Measurements from ENCODE around the gene E2F2. TPM values are rescaled to one million over a fixed set of nuclear protein-coding genes. Genes with fewer than 3 reads are reported as not detected.

Gene E2F2
- total and polyA plus RNA-seq, 2 of the 13 experiments (the other 11 are each of a cell fraction or from before 2014, with no cell fraction given), result 0.65 to 6.6 TPM

GRCh38 chr1:23559136-23559984, 28.3 kb upstream of the E2F2 start, which contains the start of gene ID3:
Gene ID3 (minus strand): TSS chr1:23559501. CDS start chr1:23559426, 75 bp downstream.
- intact Hi-C loops (cut with micrococcal nuclease; ENCODE audit: unreplicated experiment), result loop anchor here (5.0 to 10.0 kb wide), 2 partner anchors 33 to 185 kb away; partner anchors contain the start of gene ELOA
- Histone ChIP-seq H3K9ac (ENCODE audit: insufficient read depth, low read depth, low read length) (peak within 1 kb of the TSS; percentile 97), H3K27ac (ENCODE audit: extremely low read length, insufficient read depth, low read length) (peak within 1 kb of the TSS; percentile 98), H3K9me3 (ENCODE audit: low read length) (no peaks in the 10 kb centered on the region), H3K27me3 (ENCODE audit: control insufficient read depth in 1 of 2, insufficient read depth in 2 of 2, low read length in 2 of 2) (no peaks in the 10 kb centered on the region; a peak in 1 of 5 replicates), H2AFZ (ENCODE audit: low read length) (no peak within 1 kb of the TSS), H3K4me2 (ENCODE audit: low read depth, low read length) (peak within 1 kb of the TSS; percentile 95), H3K4me1 (ENCODE audit: insufficient read depth, low read length) (peaks cover 77% of the 10 kb centered on the region), H4K20me1 (ENCODE audit: insufficient read depth, low read length) (peaks cover 9% of the 10 kb centered on the region; the same call in 1 of the 2 replicates), H3K79me2 (ENCODE audit: insufficient read depth, low read length) (peaks cover 25% of the 10 kb centered on the region), H3K4me3 (replicated peaks in 1 of 3; ENCODE audit: insufficient read depth in 1 of 3, low read depth in 2 of 3, low read length in 3 of 3) (peak within 1 kb of the TSS; percentile 73 to 98 (median 83)), H3K36me3 (replicated peaks in 1 of 2; ENCODE audit: control insufficient read depth in 1 of 2, insufficient read depth in 2 of 2, low read length in 2 of 2) (no peaks in the 10 kb centered on the region)
- in situ Hi-C loops (cut with HindIII; ENCODE audit: extremely low pct_ligation_motif_present, low pct_unique_long_range_greater_than_20kb), result no loop called here
- ATAC-seq (peak; percentile 55), DNase-seq (ENCODE audit: low spot score) (peak; percentile 93), FAIRE-seq (peak; percentile 21)
- WGBS (ENCODE audit: low lambda C conversion rate), result 2% methylated on average over 18 of the region's 57 CpGs
- POLR2A ChIA-PET, result interaction anchor here (0.6 to 6.0 kb wide), 14 partner anchors 10 to 132 kb away, joined by 3 to 54 read pairs (median 4); partner anchors contain the start of gene RPL11
- BruUV-seq (replicated peaks), result TSS peak; percentile 90
- CTCF ChIA-PET (ENCODE audit: low intra/inter-chr PET ratio, low total read pairs), result no interaction called here
- TF ChIP-seq ZNF160 (CRISPR knock-in tag; IDR thresholded peaks at IDR 0.05) (peak; percentile 27; the same call in 1 of the 2 replicates), PRDM10 (CRISPR knock-in tag; IDR thresholded peaks at IDR 0.05; ENCODE audit: low read depth) (no peak; the same call in 1 of the 2 replicates), ELK4 (CRISPR knock-in tag; IDR thresholded peaks at IDR 0.05; ENCODE audit: borderline replicate concordance) (no peak), ZNF30 (CRISPR knock-in tag; IDR thresholded peaks at IDR 0.05) (no peak), ZNF367 (CRISPR knock-in tag; IDR thresholded peaks at IDR 0.05; ENCODE audit: borderline replicate concordance) (no peak), THAP11 (CRISPR knock-in tag; IDR thresholded peaks at IDR 0.05) (peak; percentile 30), MXD3 (CRISPR knock-in tag; IDR thresholded peaks at IDR 0.05) (0 out of 2 replicates have a peak, but pooled peaks have one; percentile 19), ZNF619 (CRISPR knock-in tag; IDR thresholded peaks at IDR 0.05) (no peak), KLF9 (CRISPR knock-in tag; IDR thresholded peaks at IDR 0.05; ENCODE audit: low read depth) (no peak), CAMTA2 (CRISPR knock-in tag; IDR thresholded peaks at IDR 0.05; ENCODE audit: borderline replicate concordance) (0 out of 2 replicates have a peak, but pooled peaks have one; percentile 43), ZSCAN9 (CRISPR knock-in tag; IDR thresholded peaks at IDR 0.05; ENCODE audit: borderline replicate concordance) (no peak), ZNF710 (CRISPR knock-in tag; IDR thresholded peaks at IDR 0.05; ENCODE audit: borderline replicate concordance) (peak; percentile 57; the same call in 1 of the 2 replicates), ZNF7 (CRISPR knock-in tag; IDR thresholded peaks at IDR 0.05) (no peak), RBM22 (optimal IDR thresholded peaks at IDR 0.05; ENCODE audit: low read length) (no peak)

Measured in HepG2 (cell line).